Measurements from ENCODE around the gene ZNF329. TPM values are rescaled to one million over a fixed set of nuclear protein-coding genes. Genes with fewer than 3 reads are reported as not detected.

The ZNF329 gene
- total and polyA plus RNA-seq, 2 of the 13 experiments (the other 11 are each of a cell fraction or from before 2014, with no cell fraction given), result 3.8 to 9.6 TPM

GRCh38 chr19:58182989-58183816 is 32.6 kb upstream of the ZNF329 start, which contains the start of gene ZNF274 (continued):
- TF ChIP-seq ZNF275 (CRISPR knock-in tag; IDR thresholded peaks at IDR 0.05; ENCODE audit: borderline replicate concordance), result peak; percentile 93
- TF ChIP-seq BCL3 (CRISPR knock-in tag; IDR thresholded peaks at IDR 0.05), result peak; percentile 69
- no peak for TF ChIP-seq SATB2 (CRISPR knock-in tag; IDR thresholded peaks at IDR 0.05)
- TF ChIP-seq MAFF (IDR thresholded peaks at IDR 0.05; ENCODE audit: low read depth, low read length), result no peak
- 0 out of 2 replicates have a peak, but pooled peaks have one; percentile 88 for TF ChIP-seq HOXA7 (CRISPR knock-in tag; IDR thresholded peaks at IDR 0.05)
- TF ChIP-seq MED1 (CRISPR knock-in tag; IDR thresholded peaks at IDR 0.05), result no peak; the same call in 1 of the 2 replicates
- peak; percentile 30 for TF ChIP-seq SKI (IDR thresholded peaks at IDR 0.05; ENCODE audit: partially characterized antibody)
- TF ChIP-seq HOXA9 (CRISPR knock-in tag; IDR thresholded peaks at IDR 0.05; ENCODE audit: borderline replicate concordance), result peak; percentile 84
- TF ChIP-seq ZNF333 (CRISPR knock-in tag; IDR thresholded peaks at IDR 0.05; ENCODE audit: borderline replicate concordance), result peak; percentile 64
- no peak; the same call in 1 of the 2 replicates for TF ChIP-seq ZNF782 (CRISPR knock-in tag; IDR thresholded peaks at IDR 0.05; ENCODE audit: borderline replicate concordance)
- TF ChIP-seq PCBP2 (optimal IDR thresholded peaks at IDR 0.05; ENCODE audit: low read depth, low read length, poor library complexity, severe bottlenecking), result no peak
- TF ChIP-seq PHF8 (CRISPR knock-in tag; IDR thresholded peaks at IDR 0.05), result peak; percentile 97
- no peak for TF ChIP-seq TFE3 (CRISPR knock-in tag; IDR thresholded peaks at IDR 0.05)
- TF ChIP-seq ZSCAN30 (CRISPR knock-in tag; IDR thresholded peaks at IDR 0.05), result no peak
- no peak for TF ChIP-seq ARNT (IDR thresholded peaks at IDR 0.05)
- TF ChIP-seq ZKSCAN1 (IDR thresholded peaks at IDR 0.05; ENCODE audit: low read length), result no peak
- TF ChIP-seq ZNF3 (CRISPR knock-in tag; IDR thresholded peaks at IDR 0.05), result no peak
- no peak for TF ChIP-seq TRIM22 (IDR thresholded peaks at IDR 0.05)
- no peak; the same call in 1 of the 2 replicates for TF ChIP-seq NAIF1 (CRISPR knock-in tag; IDR thresholded peaks at IDR 0.05; ENCODE audit: borderline replicate concordance)
- TF ChIP-seq ZNF749 (CRISPR knock-in tag; IDR thresholded peaks at IDR 0.05; ENCODE audit: borderline replicate concordance), result no peak
- peak; percentile 50 for TF ChIP-seq HNRNPK (IDR thresholded peaks at IDR 0.05; ENCODE audit: low read depth, low read length, poor library complexity, severe bottlenecking)
- peak; percentile 84 for TF ChIP-seq ATF3 (CRISPR knock-in tag; IDR thresholded peaks at IDR 0.05)
- TF ChIP-seq MZF1 (CRISPR knock-in tag; IDR thresholded peaks at IDR 0.05; ENCODE audit: borderline replicate concordance), result no peak
- TF ChIP-seq ZNF547 (CRISPR knock-in tag; IDR thresholded peaks at IDR 0.05), result peak; percentile 85
